HK-2 (cell line): ENCODE results near the gene CNTNAP5.

ENCODE experiments used
- DNase-seq: peaks from one replicate; pipeline ENCODE4 v3.0.0-alpha.2; 2018; ENCODE audit not compliant: unreplicated experiment

The CNTNAP5 gene

GRCh38 chr2:124267794-124268193, 242.7 kb downstream of the CNTNAP5 start:
- no peak for DNase-seq

GRCh38 chr2:124269348-124269747, 244.3 kb downstream of the CNTNAP5 start:
- no peak for DNase-seq

GRCh38 chr2:124272261-124272841, 247.3 kb downstream of the CNTNAP5 start:
- DNase-seq, result no peak

GRCh38 chr2:124281541-124281940, 256.5 kb downstream of the CNTNAP5 start:
- DNase-seq, result no peak

- DNase-seq, result no peak
These were observed 258.0 kb downstream of the CNTNAP5 start for GRCh38 chr2:124283096-124283495.

DNA sequence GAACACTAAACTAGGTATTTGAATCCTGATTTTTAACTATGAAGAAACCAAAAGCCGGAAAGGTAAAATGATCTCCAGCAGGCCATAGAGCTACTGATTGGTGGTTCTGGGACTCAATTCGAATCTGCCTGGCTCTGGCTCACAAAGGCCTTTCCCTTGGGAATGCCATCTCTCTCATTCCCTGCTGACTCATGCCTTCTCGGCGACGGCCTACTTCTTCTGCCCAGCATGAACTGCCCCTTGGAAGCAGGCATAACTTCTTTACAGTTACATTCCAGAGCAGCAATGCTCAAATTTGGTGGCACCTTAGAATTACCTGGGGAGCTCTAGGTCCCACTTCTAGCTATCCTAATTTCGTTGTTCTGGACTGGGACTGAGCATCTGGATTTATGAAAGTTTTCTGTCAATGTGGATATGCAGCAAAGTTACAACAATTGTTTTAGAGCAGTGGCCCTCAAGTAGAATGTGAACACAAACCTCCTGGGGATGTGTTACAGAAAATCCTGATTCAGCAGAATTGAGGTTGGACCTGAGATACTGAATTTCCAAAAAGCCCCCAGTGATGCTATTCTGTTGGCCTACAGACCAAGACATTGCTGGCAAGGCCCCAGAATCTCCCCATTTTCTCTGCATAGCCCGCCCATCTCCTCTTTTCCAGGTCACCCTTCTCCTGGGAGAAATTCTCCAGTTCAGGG, 261.1 kb downstream of the CNTNAP5 start:
- DNase-seq, result no peak

DNA sequence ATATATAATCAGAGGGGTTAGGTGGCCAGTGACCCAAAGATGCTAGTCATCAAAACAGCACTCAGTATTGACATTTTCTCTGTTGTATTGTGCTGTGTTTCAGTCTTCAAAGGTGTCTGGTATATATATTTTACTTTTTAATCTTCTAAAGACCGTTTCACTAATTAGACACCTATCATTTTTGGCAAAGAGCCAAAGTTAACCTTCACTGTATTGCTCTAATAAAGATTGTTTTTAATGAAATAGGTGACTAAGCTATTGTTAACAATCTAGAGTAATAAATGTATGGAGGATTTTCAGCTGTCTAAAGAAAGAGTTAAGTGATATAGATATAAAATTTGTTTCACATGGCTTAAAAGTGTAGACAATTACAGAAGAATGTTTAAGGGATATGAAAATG, 264.0 kb downstream of the CNTNAP5 start:
- no peak for DNase-seq

GRCh38 chr2:124289615-124290014, 264.5 kb downstream of the CNTNAP5 start:
- DNase-seq, result no peak

GRCh38 chr2:124296470-124296869, 271.4 kb downstream of the CNTNAP5 start:
- DNase-seq, result no peak

- no peak for DNase-seq
These were observed 276.8 kb downstream of the CNTNAP5 start for GRCh38 chr2:124301915-124302314.

- no peak for DNase-seq
These were observed 283.4 kb downstream of the CNTNAP5 start for GRCh38 chr2:124308319-124309062.

- DNase-seq, result no peak
These were observed 284.6 kb downstream of the CNTNAP5 start for GRCh38 chr2:124309563-124310138.

GRCh38 chr2:124310671-124311070, 285.6 kb downstream of the CNTNAP5 start:
- DNase-seq, result no peak

DNA sequence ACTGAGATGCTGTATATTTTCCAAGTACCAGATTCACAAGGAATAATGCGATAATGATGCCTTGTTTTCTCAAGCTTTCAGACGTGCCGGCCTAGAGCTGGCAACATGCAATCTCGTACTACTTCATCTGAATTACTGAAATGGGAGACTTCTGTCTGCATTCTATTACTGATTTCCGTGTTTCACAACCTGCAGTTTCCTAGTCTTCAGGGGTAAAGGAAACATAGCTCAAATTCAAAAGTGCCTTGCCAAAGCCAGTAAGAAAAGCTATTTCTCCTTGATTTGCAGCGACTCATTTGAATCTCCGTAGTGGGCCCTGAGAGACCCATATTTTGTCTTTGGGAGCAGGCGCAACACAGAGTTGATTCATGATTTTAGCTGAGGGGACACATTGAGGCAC, 289.0 kb downstream of the CNTNAP5 start:
- DNase-seq, result no peak

DNA sequence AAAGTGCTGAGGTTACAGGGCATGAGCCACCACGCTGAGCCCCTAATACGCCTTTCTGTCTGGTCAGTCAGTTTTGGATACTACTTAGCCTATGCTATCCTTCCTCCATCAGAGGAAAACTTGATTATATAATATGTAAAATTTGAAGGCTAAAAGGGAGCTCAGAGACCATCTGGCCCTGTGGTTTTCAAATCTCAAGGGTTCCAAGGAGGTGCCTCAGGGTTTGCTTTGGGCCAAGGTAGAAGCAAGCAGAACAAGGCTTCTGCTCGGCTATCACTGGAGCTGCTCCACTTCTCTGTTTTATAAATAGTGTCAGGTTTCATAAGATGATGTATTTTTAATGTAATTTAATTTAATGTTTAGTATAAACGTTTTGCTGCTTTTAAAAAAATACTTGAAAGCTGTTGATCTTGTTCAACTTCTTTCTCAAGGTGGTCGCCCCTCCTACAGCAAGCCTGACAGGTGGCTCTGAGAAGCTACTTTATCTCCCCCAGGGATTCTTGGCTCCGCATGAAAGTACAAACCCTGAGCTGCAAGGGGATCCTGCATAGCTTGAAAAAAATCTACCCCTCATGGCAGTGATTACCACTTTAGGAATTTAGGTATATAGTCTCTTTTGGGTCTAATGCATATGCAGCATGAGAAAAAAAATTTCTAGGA, 290.3 kb downstream of the CNTNAP5 start:
- DNase-seq, result no peak

- no peak for DNase-seq
These were observed 291.0 kb downstream of the CNTNAP5 start for GRCh38 chr2:124316133-124316532.

DNA sequence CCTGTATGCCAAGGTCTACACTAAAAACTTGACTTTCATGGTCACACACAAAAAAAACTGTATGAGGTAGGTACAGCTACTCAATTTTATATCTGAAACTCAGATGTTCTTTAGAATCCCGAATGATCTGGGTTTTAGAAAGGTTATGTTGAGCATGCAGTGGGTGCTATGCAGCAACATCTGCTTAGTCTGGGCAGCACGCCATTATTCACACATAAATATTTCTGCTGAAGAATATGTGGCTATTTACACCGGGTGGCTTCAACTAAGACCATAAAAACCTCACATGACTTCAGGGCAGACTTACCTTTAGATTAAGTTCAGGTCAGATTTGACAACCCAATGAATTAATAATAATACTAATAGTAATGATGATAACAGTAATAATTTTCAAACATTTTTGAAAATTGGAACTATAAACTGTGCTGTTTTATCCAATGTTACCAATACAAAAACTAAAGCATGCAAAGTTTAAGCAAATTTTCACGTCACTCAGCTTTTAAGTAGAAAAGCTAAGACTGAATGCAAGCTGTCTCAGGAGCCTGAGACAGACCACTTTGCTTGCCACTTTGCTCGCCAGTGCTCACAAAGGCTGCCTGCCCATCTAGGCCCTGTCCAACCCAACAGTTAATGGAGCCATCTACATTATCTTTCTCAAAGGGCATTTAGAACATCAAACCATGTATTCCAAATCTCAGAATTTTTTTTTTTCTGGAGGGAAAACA, 292.0 kb downstream of the CNTNAP5 start:
- no peak for DNase-seq

DNA sequence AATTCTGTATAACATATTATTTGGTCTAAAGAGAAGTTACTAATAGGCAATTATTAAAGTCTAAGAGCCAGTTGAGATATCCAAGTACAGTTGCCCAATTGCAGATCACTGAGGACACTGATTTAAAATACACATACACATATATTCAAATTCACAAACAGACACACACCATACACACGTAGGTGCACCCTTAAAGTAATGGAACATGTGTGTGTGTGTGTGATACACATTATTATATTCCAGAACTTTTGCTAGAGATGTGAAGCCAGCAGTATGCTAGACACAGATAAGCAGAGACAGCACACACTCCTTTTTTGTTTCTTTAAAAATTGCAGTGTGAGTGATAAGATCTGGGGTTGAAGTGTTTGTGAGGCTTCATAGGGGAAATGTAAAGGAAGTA, 292.5 kb downstream of the CNTNAP5 start:
- DNase-seq, result no peak

- no peak for DNase-seq
These were observed 293.8 kb downstream of the CNTNAP5 start for GRCh38 chr2:124318913-124319312.

- DNase-seq, result no peak
These were observed 294.5 kb downstream of the CNTNAP5 start for GRCh38 chr2:124319577-124319976.

DNA sequence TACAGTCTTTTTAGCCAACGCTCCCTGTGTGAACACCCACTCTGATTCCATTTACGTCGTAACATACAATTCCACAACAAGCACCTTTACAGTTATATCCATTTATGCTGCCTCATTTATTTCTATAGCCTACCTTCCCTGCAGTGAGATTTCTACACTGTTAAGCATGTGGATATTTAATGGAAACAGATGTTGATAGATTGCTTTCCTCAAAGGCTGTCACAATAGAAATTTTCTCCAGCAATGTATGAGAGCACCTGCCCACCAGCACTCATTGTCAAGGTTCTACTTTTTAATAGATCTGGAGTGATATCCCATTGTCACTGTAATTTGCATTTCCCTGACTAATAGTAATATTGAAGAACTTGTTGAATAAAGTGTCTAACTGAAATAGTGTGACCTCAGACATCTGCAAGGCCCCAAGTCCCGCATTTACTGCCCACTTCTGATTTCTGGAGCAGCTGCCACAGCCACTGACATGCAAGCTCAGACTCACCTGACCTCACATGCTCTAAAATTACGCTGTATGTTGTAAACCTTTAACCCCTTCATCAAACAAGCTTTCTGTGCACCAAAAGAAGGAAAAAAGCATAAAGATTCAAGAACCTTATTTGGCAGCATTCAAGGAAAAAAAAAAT, 295.1 kb downstream of the CNTNAP5 start:
- no peak for DNase-seq
